GM19397 (cell line): Measurements from ENCODE around the gene STN1.

Source experiments
- ATAC-seq: cut with Tn5 transposase; IDR thresholded peaks from one replicate; pipeline ENCODE4 v1.9.1; 2021; ENCODE audit warnings: mild to moderate bottlenecking, moderate library complexity; ENCODE audit not compliant: unreplicated experiment

The STN1 gene

GRCh38 chr10:103870516-103870915 is 47.5 kb downstream of the STN1 start:
- no peak for ATAC-seq

- ATAC-seq, result no peak
These were observed 48.6 kb downstream of the STN1 start for GRCh38 chr10:103869336-103869735.

GRCh38 chr10:103868200-103868599 is 49.8 kb downstream of the STN1 start:
- ATAC-seq, result no peak

GRCh38 chr10:103861505-103861904 is 56.5 kb downstream of the STN1 start:
- no peak for ATAC-seq

GRCh38 chr10:103859161-103860086 is 58.6 kb downstream of the STN1 start:
- no peak for ATAC-seq

GRCh38 chr10:103858360-103858759 is 59.6 kb downstream of the STN1 start:
- ATAC-seq, result no peak

- ATAC-seq, result no peak
These were observed 61.2 kb downstream of the STN1 start for GRCh38 chr10:103856797-103857170.

GRCh38 chr10:103855852-103856796 is 61.9 kb downstream of the STN1 start:
- no peak for ATAC-seq

- ATAC-seq, result no peak
These were observed 62.6 kb downstream of the STN1 start, which contains the start of gene SH3PXD2A for GRCh38 chr10:103855424-103855823. TSS of gene SH3PXD2A (minus strand) at chr10:103855576. CDS start at chr10:103855266, 310 bp downstream.

GRCh38 chr10:103854686-103855391 is 63.1 kb downstream of the STN1 start:
- no peak for ATAC-seq

- no peak for ATAC-seq
These were observed 63.7 kb downstream of the STN1 start for GRCh38 chr10:103854265-103854685.

GRCh38 chr10:103853428-103854264 is 64.3 kb downstream of the STN1 start:
- ATAC-seq, result no peak

- no peak for ATAC-seq
These were observed 65.1 kb downstream of the STN1 start for GRCh38 chr10:103852856-103853255.

- no peak for ATAC-seq
These were observed 65.7 kb downstream of the STN1 start for GRCh38 chr10:103852189-103852711.

- no peak for ATAC-seq
These were observed 66.7 kb downstream of the STN1 start for GRCh38 chr10:103851261-103851660.

- ATAC-seq, result no peak
These were observed 67.5 kb downstream of the STN1 start for GRCh38 chr10:103850572-103850895.

GRCh38 chr10:103849880-103850571 is 68.0 kb downstream of the STN1 start:
- ATAC-seq, result no peak

- no peak for ATAC-seq
These were observed 68.6 kb downstream of the STN1 start for GRCh38 chr10:103849212-103849877.
